Tibial nerve (tissue), 4 donors: ENCODE measurements around the gene PTGIR.

ENCODE experiments used
- CTCF ChIP-seq, 5 experiments: fragments of 200-600 bp in 3 of 5; fragments of 450-650 bp in 2 of 5; sonication (generic) in 3 of 5; IDR thresholded peaks; one replicate each; pipeline ENCODE4 v1.5.1; 2016 to 2019; ENCODE audit warnings: antibody characterized with exemption in 5 of 5, mild to moderate bottlenecking in 3 of 5, moderate library complexity in 2 of 5
- EP300 ChIP-seq, 2 donors: sonication (generic); formaldehyde crosslinking; IDR thresholded peaks; one replicate each; pipeline ENCODE4 v1.6.1; 2017; ENCODE audit warnings: antibody characterized with exemption in 2 of 2, mild to moderate bottlenecking in 1 of 2
- POLR2A ChIP-seq, 2 donors: fragments of 450-650 bp; IDR thresholded peaks; one replicate each; pipeline ENCODE4 v1.6.1; 2017; ENCODE audit warnings: antibody characterized with exemption in 2 of 2, mild to moderate bottlenecking in 2 of 2, moderate library complexity in 2 of 2

- TF ChIP-seq CTCF (IDR thresholded peaks at IDR 0.05) (no peak), POLR2A (IDR thresholded peaks at IDR 0.05) (no peak), EP300 (IDR thresholded peaks at IDR 0.05) (no peak)
These were observed 6.6 kb upstream of the PTGIR start for GRCh38 chr19:46631481-46631880.
